ENCODE results near the gene YY1.
"Not testable (repeated sequence)": the region's sequence is repeated elsewhere in the genome, so short reads cannot be mapped to it uniquely, and the experiment has no call there.

The YY1 gene

GRCh38 chr14:100246809-100247428 lies 8.0 kb downstream of the YY1 start:
- no peak for DNase-seq

DNA sequence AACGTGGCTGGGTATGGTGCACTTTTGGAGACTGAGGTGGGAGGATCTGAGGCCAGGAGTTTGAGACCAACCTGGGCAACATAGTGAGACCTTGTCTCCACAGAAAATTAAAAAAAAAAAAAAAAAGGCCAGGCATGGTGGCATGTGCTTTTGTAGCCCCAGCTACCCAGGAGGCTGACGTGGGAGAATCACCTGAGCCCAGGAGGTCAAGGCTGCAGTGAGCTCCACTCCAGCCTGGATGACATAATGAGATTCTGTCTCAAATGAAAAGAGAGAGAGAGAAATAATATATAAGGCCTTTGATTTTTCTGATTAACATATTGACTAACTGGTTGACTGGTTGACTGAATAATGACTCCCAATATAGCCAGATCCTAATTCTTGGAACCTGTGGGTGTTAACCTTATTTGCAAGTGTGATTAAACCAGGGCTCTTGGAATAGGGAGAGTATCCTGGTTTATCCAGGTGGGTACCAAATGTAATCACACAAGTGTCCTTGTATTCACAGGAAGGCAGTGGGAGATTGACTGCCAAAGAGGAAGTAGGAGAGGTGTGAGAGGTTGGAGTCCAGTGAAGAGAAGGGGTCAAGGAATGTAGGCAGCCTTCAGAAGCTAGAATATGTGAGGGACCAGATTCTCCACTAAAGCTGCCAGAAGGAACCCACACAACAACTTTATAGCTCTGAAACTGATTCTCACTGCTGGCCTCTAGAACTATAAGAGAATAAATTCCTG lies 12.0 kb downstream of the YY1 start:
- DNase-seq = no peak

- DNase-seq = no peak
Observed at GRCh38 chr14:100252684-100253083, 13.7 kb downstream of the YY1 start.

DNA sequence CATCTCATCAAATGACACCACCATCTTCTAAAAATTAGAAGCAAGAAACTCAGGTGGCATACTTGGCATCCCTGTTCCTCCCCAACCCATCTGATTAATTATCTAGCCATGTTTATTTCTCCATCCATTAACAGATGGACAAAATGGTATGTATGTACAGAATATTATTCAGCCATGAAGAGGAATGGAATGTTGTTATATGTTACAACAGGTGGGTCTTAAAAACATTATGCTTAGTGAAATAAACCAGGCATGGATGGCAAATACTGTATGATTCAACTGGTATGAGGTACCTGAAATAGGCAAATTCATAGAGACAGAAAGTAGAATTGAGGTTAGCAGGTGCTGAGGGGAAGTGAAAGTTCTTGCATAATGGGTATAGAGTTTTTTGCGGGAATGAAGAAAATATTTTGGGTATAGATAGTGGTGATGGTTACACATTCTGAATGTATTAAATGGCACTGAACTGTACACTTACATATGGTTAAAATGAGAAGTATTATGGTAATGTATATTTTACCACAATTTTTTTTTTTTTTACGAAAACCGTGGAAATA lies 17.5 kb downstream of the YY1 start:
- DNase-seq = no peak

DNA sequence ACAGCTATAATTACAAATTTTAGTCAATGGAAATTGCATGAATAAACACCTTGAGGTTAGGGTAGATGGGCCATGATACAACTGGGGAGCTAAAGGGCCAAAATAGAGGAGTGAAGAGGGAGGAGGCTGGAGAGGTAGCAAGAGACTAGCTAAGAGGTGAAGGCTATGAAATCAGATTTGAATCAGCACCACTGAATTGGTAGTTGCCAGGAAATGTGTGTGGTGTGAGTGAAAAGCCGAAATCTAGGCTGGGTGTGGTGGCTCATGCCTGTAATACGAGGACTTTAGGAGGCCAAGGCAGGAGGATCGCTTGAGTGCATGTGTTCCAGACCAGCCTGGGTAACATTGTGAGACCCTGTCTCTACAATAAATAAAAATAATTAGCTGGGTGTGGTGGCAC lies 22.7 kb downstream of the YY1 start:
- DNase-seq = no peak

GRCh38 chr14:100262545-100262944 lies 23.6 kb downstream of the YY1 start:
- DNase-seq = no peak

DNA sequence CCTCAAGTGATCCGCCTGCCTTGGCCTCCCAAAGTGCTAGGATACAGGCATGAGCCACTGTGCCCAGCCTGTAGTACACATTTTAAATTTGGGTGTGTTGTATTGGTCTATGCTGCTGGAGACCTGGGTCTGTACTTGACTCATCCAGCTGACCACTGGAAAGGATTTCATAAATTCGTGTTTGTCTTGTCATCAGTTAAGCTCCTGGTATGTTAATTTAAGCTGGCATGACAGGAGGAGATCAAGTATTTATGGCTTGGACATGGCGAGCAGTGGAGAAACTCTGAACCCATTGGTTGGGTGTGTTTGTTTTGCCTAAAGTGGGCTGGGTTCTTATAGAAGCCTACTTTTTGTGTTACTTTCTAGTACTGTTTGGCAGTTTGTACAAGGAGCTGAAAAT lies 24.2 kb downstream of the YY1 start:
- no peak for DNase-seq

- DNase-seq = no peak
Observed at GRCh38 chr14:100267990-100268389, 29.0 kb downstream of the YY1 start.

DNA sequence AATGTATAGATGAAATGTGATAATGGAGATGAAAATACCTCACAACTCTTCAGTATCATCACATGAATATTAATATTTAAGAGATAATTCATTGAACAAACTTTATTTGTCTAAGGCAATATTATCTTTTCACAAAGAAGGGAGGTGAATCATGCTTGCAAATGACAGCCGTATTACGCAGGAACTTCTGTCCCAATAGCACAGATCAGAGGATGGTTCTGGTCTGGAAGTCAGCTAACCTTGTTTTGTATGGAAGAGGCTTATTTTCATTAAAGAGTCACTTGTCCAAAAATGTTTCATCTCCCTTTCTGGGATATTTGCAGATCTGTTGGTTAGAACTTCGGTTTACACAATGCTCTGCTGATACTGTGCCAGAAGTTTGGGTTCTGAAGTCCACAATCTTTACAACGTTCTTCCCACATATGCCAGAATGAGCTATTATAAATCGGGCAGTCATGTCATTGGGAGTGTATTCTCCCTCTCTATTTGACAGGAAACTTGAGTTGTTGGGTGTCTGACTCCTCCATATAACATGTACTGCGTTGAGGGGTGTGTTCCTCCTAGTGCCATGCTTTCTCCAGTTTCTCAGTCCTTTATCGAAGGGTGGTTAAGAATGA lies 29.8 kb downstream of the YY1 start:
- DNase-seq = no peak

GRCh38 chr14:100271247-100271939 lies 32.4 kb downstream of the YY1 start:
- no peak for DNase-seq

- DNase-seq = no peak
Observed at GRCh38 chr14:100274250-100274649, 35.3 kb downstream of the YY1 start.

DNA sequence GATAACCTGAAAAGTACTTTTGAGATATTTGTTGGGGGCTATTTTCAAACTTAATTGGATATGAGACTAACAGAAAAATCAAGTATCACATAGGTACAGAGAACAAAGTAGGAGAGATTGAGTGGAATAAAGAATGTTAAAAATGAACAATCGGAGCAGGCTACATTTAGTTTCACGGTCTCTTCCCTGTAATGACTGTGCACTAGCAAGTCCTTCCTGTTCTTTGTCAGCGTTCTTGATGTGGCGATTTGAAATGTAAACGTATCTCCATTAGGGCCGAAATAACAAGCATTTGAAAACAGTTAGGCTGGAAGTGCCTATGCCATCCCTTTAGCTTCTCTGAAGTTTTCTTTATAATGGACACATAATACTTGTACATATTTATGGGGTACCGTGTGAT lies 36.3 kb downstream of the YY1 start:
- DNase-seq = no peak

- no peak for DNase-seq
Observed at GRCh38 chr14:100278702-100279101, 39.8 kb downstream of the YY1 start.

DNA sequence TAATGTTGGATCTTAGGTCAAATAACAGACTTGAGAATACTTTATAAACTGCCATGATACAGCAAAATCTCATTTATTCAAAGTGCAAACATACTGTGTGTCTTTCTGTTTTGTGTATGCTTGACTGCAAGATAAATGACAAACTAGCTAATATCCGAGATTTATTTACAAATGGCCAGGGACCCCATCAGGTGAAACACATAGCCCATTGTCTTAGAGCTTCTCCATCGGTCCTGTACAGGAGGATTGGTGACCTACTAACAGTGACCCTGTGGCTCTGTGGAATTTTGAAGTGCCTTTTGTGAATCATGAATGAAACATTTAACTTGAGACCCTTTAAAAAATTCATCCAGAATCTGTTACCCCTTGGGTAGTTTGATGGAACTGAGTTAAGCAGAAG lies 40.2 kb downstream of the YY1 start:
- no peak for DNase-seq

- DNase-seq = no peak
Observed at GRCh38 chr14:100279563-100279962, 40.6 kb downstream of the YY1 start.

DNA sequence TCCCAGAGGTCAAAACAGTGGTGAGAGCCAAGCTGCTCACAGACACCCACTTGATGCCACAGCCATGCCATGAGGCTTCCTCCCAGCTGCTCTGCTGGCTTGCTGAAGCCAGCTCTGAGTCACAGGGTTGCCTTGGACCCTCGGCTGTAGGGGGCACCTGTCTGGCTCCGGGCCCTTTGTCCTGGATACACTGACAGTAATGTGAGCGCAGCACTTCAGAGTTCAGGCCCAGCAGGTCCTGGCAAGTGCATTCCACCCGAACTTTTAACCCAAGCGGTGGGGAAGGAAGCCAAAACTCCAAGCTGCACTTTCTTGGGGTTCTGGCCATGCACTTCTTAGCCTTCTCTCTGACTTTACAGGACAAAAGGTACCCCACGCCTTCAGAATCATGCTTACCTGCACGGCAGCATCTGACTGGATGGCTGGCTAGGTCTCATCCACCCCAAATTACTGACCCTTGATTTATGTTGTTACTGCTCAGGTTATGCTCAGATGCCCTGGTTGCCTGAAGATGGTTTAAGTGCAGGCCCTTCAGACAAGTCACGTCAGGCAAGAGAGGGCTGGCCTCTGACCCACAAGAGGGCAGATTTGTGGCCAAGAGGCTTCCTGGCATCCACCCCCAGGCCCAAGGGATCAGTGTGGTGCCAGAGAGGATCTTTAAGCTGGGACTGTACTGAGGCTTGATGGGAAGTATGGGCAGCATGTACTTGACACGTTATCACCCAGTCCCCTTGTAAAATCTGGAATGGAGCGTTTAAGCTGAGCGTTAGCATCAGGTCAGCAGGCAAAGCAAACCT lies 42.5 kb downstream of the YY1 start:
- no peak for DNase-seq

DNA sequence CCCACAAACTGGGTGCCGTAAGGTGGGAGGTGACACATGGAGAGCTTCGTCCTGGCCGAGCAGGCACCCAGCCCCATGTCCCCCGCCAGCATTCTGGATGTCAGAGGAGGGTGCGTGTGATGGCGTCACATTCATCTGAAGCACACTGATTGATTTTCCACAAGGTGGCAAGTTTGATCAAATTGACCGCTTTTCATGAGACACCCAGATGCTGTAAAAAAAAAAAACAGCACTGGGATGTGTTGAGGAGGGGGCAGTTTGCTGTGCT lies 43.1 kb downstream of the YY1 start:
- DNase-seq = no peak

- no peak for DNase-seq
Observed at GRCh38 chr14:100282766-100283419, 43.9 kb downstream of the YY1 start.

DNA sequence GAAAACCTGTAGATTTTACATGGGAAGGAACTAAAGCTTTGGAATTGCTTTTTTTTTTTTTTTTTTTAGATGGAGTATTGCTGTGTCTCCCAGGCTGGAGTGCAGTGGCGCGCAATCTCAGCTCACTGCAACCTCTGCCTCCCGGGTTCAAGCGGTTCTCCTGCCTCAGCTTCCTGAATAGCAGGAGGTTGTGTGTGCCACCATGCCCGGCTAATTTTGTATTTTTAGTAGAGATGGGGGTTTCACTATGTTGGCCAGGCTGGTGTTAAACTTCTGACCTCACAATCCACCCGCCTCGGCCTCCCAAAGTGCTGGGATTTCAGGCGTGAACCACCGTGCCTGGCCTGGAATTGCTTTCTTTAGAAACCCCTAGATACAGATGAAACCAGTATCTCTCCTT lies 44.5 kb downstream of the YY1 start:
- DNase-seq = not testable (repeated sequence)

DNA sequence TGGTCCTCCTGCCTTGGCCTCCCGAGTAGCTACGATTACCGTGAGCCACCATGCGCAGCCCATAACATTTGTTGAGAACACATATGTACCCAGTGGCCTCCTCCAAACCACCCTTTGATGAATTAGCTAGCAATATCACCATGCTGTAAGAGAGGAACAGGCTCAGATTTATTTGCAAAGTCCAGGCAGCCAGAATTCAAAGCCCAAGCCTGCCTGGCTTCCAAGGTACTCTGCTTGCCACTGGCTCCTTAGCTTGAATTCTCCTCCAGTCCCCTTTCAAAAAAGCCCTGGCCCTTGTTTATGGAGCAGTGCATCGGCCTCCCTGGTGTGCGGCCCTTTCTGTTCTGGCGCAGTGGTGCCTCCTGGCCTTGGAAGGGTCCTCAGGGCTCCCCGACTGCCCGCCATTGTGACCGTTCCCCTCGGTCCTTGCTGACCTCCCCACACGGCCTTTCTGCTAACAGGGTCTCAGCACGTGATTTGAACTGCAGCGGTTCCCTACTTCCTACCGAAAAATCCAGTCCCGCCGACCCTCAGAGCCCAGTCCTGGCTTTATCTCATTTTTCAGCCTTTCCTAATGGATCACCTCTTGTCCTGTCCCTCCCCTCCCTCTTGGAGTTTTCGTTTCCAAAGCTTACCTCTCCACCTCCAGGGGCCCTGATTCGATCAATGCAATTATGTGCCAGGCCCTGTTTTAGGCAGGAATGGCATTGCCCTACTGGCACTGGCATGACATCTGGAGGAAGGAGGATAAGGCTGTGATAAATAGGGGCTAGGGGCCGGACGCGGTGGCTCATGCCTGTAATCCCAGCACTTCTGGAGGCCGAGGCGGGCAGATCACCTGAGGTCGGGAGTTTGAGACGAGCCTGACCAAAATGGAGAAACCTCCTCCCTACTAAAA lies 45.3 kb downstream of the YY1 start:
- DNase-seq = no peak

All from effector CD8-positive, alpha-beta T cell (primary cell).